ENCODE data around the gene PTPRN2.

GRCh38 chr7:158082761-158083160, 504.9 kb downstream of the PTPRN2 start:
- TF ChIP-seq, protein P1, sequence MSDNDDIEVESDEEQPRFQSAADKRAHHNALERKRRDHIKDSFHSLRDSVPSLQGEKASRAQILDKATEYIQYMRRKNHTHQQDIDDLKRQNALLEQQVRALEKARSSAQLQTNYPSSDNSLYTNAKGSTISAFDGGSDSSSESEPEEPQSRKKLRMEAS (IDR thresholded peaks at IDR 0.05; ENCODE audit: low read depth, low read length) = no peak
- TF ChIP-seq CTCF (IDR thresholded peaks at IDR 0.05; ENCODE audit: low read depth, low read length) (no peak), POLR2A (IDR thresholded peaks at IDR 0.05; ENCODE audit: extremely low read depth, insufficient read length) (no peak), MYC (IDR thresholded peaks at IDR 0.05; ENCODE audit: low read depth, low read length) (no peak)
